SJCRH30 (cell line): ENCODE data around the gene ZNF775. TPM values are rescaled to one million over a fixed set of nuclear protein-coding genes. Genes with fewer than 3 reads are reported as not detected.

ENCODE experiments used
- DNase-seq, 2 experiments: peaks; one replicate each; pipeline ENCODE4 v3.0.0-alpha.2; 2015 to 2020
- H3K27ac ChIP-seq: fragments of 250-450 bp; sonication (Bioruptor Pico); 2 replicates; pipeline ENCODE4 v1.5.1; 2020; ENCODE audit warnings: mild to moderate bottlenecking, moderate library complexity
- H3K27me3 ChIP-seq: fragments of 250-450 bp; sonication (Bioruptor Pico); 2 replicates; pipeline ENCODE4 v1.5.1; 2020; ENCODE audit warnings: mild to moderate bottlenecking, moderate library complexity
- H3K36me3 ChIP-seq: fragments of 250-450 bp; sonication (Bioruptor Pico); 2 replicates; pipeline ENCODE4 v1.5.1; 2020; ENCODE audit warnings: mild to moderate bottlenecking, moderate library complexity
- H3K4me1 ChIP-seq: fragments of 250-450 bp; sonication (Bioruptor Pico); 2 replicates; pipeline ENCODE4 v1.5.1; 2020; ENCODE audit warnings: mild to moderate bottlenecking, moderate library complexity
- H3K4me3 ChIP-seq: fragments of 250-450 bp; sonication (Bioruptor Pico); 2 replicates; pipeline ENCODE4 v1.5.1; 2020; ENCODE audit warnings: mild to moderate bottlenecking, moderate library complexity
- H3K9me3 ChIP-seq: fragments of 250-450 bp; sonication (Bioruptor Pico); replicated peaks from 2 replicates; pipeline ENCODE4 v1.5.1; 2020; ENCODE audit warnings: mild to moderate bottlenecking, moderate library complexity
- total RNA-seq: library from RNA; depleted of rRNA; stranded (reverse); fragments of >200 nt; shearing (Covaris generic); gene quantifications from 2 replicates; pipeline ENCODE4 v1.2.3, GENCODE V29; 2014

The ZNF775 gene
- total RNA-seq, 1 experiment from 2014 or later = 9.5 TPM

DNA sequence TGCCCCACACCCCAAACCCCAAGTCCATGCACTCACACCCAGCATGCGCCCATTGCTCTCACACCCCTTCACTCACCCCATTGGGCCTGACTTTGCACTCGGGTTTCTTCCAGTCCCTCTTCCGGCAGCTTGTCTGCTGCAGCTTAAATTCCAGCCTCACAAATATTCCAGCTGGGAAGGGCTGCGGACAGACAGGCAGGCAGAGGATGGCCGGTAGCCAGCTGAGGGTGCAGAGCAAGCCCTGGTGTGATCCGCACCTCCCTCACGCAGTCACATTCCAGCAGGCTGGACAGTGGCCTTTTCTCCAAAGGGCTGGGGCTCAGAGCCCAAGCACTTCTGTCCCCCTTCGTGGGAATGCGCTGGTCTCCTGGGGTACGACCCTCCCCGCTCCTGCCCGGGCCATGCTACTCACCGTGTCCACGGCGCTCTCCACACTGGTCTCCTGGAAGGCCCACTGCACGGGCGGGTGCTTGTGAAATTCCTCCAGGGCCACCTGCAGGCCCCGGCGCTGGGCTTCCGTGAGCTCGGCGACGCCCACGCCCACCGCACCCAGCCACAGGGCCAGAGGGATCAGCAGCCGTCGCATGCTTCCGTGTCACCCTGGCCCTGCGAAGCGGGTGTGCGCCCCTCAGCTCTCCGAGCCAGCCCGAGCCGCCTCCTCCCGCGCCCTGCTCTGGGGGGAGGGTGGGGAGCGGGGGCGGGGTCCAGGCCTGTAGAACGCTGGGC lies 38.9 kb upstream of the ZNF775 start:
- H3K36me3 ChIP-seq = no peaks in the 10 kb centered on the region
- peaks cover 15% of the 10 kb centered on the region for H3K9me3 ChIP-seq
- DNase-seq = peak; percentile 63 to 67
- H3K4me1 ChIP-seq = peaks cover 25% of the 10 kb centered on the region
- H3K4me3 ChIP-seq = peak overlapping the region; percentile 79
- H3K27ac ChIP-seq = peak overlapping the region; percentile 83; the same call in 1 of the 2 replicates
- no peaks in the 10 kb centered on the region for H3K27me3 ChIP-seq

DNA sequence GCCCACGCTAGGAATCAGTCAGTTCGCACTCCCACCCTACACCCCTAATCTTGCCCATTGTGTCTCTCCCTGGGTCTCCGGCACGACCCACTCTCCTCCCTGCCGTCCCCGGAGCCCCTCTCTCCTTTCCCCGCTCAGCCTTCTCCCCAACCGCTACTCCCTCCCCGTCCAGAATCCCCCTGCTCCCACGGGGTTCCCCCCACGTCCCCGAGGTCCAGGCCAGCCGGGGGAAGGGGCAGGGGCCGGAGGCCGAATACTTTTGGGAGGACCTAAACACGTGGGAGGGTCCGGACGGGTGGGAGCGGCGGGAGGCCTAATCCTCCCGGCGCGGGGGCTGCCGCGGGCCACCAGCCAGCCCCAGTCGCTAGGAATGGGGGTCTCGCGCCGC lies 38.3 kb upstream of the ZNF775 start:
- peaks cover 15% of the 10 kb centered on the region for H3K9me3 ChIP-seq
- H3K36me3 ChIP-seq = no peaks in the 10 kb centered on the region
- H3K27me3 ChIP-seq = no peaks in the 10 kb centered on the region
- H3K4me3 ChIP-seq = peak overlapping the region; percentile 79
- no peak for DNase-seq
- H3K4me1 ChIP-seq = peaks cover 25% of the 10 kb centered on the region
- peak overlapping the region; percentile 83 for H3K27ac ChIP-seq

GRCh38 chr7:150341263-150342120 lies 37.6 kb upstream of the ZNF775 start, which contains the start of gene RARRES2:
TSS of gene RARRES2 (minus strand) at chr7:150341629. CDS start at chr7:150340609, 1,020 bp downstream.
- peak within 1 kb of the TSS; percentile 83 for H3K27ac ChIP-seq
- peaks cover 25% of the 10 kb centered on the region for H3K4me1 ChIP-seq
- peak within 1 kb of the TSS; percentile 79 for H3K4me3 ChIP-seq
- H3K9me3 ChIP-seq = peaks cover 15% of the 10 kb centered on the region
- no peaks in the 10 kb centered on the region for H3K27me3 ChIP-seq
- DNase-seq = peak; percentile 60 to 72
- no peaks in the 10 kb centered on the region for H3K36me3 ChIP-seq

DNA sequence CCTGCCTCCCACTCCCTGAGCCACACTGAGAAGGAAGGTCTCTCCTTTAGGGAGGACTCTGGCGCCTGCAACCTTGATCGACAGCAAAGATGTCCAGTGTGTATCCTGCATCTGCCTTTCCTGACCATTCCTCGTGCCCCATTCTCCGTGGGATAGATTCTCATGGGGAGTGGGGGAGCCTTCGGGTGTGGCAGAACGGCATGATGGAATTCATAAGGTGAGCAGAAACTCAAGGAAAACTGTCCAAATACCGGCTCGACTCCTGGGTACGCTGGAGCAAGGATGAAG lies 37.1 kb upstream of the ZNF775 start:
- Histone ChIP-seq H3K4me1 (peaks cover 25% of the 10 kb centered on the region), H3K4me3 (peak overlapping the region; percentile 79), H3K27me3 (no peaks in the 10 kb centered on the region), H3K36me3 (no peaks in the 10 kb centered on the region), H3K9me3 (peaks cover 15% of the 10 kb centered on the region), H3K27ac (peak overlapping the region; percentile 29; the same call in 1 of the 2 replicates)
- DNase-seq = no peak

GRCh38 chr7:150343225-150343624 lies 35.9 kb upstream of the ZNF775 start:
- Histone ChIP-seq H3K36me3 (no peaks in the 10 kb centered on the region), H3K9me3 (peaks cover 19% of the 10 kb centered on the region), H3K4me1 (peaks cover 15% of the 10 kb centered on the region), H3K27me3 (no peaks in the 10 kb centered on the region), H3K4me3 (no peak overlapping the region), H3K27ac (no peak overlapping the region)
- DNase-seq = no peak

GRCh38 chr7:150344299-150344698 lies 34.8 kb upstream of the ZNF775 start:
- peaks cover 9% of the 10 kb centered on the region; the same call in 1 of the 2 replicates for H3K4me1 ChIP-seq
- H3K27me3 ChIP-seq = no peaks in the 10 kb centered on the region
- no peaks in the 10 kb centered on the region for H3K36me3 ChIP-seq
- peaks cover 22% of the 10 kb centered on the region for H3K9me3 ChIP-seq
- no peak overlapping the region for H3K27ac ChIP-seq
- H3K4me3 ChIP-seq = no peak overlapping the region
- DNase-seq = no peak

DNA sequence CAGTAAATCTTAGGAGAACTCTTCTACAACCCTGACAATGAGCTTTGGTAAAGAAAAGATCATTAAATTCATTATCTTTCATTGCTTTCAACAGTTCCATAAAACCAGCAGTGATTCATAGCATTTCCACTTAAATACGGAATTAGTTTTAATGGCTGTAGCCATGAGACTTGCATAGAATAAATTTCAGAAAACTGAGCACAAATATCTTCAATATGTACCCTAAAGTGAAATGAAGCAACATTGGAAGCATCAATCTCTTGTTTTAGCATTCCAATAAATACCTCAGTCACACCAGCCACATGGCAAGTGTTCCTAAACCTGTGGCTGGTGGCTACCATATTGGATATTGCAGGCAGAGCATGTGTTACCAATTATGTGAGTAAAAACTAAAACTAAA lies 34.1 kb upstream of the ZNF775 start:
- H3K4me1 ChIP-seq = peaks cover 2% of the 10 kb centered on the region; the same call in 1 of the 2 replicates
- H3K4me3 ChIP-seq = no peak overlapping the region
- H3K27me3 ChIP-seq = no peaks in the 10 kb centered on the region
- H3K36me3 ChIP-seq = no peaks in the 10 kb centered on the region
- peaks cover 22% of the 10 kb centered on the region for H3K9me3 ChIP-seq
- H3K27ac ChIP-seq = no peak overlapping the region
- DNase-seq = no peak

- H3K27ac ChIP-seq = no peak overlapping the region
- H3K9me3 ChIP-seq = peaks cover 22% of the 10 kb centered on the region
- no peaks in the 10 kb centered on the region for H3K4me1 ChIP-seq
- no peak for DNase-seq
- no peaks in the 10 kb centered on the region for H3K27me3 ChIP-seq
- H3K4me3 ChIP-seq = no peak overlapping the region
- no peaks in the 10 kb centered on the region for H3K36me3 ChIP-seq
Observed at GRCh38 chr7:150346922-150347321, 32.2 kb upstream of the ZNF775 start.

DNA sequence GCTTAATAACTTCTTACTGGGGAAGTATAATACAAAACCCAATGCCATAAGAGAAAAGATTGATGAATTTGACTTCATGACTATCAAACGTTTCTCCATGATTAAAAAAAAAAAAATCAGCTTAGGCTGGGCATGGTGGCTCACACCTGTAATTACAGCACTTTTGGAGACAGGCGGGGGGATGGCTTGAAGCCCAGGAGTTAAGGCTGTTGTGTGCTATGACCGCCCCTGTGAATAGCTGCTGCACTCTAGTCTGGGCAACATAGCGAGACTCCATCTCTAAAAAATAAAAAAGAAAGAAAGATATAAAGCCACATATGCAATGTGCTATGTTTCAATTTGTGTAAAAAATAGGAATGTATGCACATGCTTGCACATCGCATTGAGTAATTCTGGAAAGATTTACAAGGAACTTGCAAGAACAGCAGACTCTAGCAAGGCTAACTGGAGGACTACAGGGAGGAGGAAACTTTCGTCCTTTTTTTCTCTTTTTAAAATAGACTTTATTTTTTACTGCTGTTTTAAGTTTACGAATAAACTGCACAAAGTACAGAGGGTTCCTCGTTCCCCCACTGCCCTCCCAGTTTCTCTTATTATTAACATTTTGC lies 27.4 kb upstream of the ZNF775 start:
- H3K4me1 ChIP-seq = peaks cover 6% of the 10 kb centered on the region
- H3K27ac ChIP-seq = no peak overlapping the region
- no peak for DNase-seq
- no peak overlapping the region for H3K4me3 ChIP-seq
- H3K27me3 ChIP-seq = no peaks in the 10 kb centered on the region
- no peaks in the 10 kb centered on the region for H3K36me3 ChIP-seq
- 0 out of 2 replicates have a peak, but pooled peaks cover 7% of the 10 kb centered on the region for H3K9me3 ChIP-seq

DNA sequence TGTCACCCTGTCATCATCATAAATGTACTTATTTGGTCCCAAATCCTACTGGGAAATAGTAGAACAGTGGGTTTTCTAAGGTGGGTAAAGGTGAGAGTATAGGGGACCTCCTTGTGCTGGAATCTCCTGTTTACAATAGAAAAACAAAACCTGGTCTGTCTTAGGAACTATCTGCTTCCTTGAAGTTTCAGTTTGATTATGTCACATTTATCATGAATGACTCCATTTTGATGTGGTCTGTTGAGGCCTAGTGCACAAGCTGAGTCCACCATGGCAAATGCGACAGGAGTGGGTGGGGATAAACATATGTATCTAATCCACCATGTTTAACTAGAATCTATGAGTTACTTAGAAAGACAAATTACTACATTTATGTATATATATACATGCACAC lies 23.5 kb upstream of the ZNF775 start:
- Histone ChIP-seq H3K36me3 (no peaks in the 10 kb centered on the region), H3K27ac (no peak overlapping the region), H3K27me3 (no peaks in the 10 kb centered on the region), H3K4me3 (no peak overlapping the region), H3K4me1 (peaks cover 35% of the 10 kb centered on the region), H3K9me3 (no peaks in the 10 kb centered on the region)
- DNase-seq = no peak

DNA sequence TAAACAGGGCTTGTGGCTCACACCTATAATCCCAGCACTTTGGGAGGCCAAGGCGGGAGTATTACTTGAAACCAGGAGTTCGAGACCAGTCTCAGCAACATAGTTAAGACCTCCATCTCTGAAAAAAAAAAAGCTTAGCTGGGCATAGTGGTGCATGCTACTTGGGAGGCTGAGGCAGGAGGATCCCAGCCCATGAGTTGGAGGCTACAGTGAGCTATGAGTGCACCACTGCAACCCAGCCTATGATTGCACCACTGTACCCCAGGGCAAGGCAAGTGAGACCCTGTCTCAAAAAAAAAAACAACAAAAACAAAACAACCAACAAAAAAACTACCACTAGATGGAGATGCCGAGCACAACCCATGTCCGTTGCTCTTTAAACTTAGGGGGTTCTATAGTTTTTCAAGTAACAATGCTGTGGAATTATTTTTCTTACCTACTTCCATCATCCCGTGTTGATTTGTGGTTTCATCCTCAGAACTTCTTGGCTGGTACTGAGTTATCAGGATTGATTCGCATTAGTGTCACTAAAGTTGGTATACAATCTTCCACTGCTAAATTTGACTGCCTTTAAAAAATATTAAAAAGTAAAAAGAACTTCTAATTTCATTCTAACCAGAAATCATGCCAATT lies 22.7 kb upstream of the ZNF775 start:
- no peaks in the 10 kb centered on the region for H3K27me3 ChIP-seq
- peak in 1 of 2 experiments; percentile 77 for DNase-seq
- H3K27ac ChIP-seq = no peak overlapping the region; the same call in 1 of the 2 replicates
- H3K9me3 ChIP-seq = no peaks in the 10 kb centered on the region
- H3K4me3 ChIP-seq = no peak overlapping the region
- H3K4me1 ChIP-seq = peaks cover 40% of the 10 kb centered on the region
- H3K36me3 ChIP-seq = no peaks in the 10 kb centered on the region

DNA sequence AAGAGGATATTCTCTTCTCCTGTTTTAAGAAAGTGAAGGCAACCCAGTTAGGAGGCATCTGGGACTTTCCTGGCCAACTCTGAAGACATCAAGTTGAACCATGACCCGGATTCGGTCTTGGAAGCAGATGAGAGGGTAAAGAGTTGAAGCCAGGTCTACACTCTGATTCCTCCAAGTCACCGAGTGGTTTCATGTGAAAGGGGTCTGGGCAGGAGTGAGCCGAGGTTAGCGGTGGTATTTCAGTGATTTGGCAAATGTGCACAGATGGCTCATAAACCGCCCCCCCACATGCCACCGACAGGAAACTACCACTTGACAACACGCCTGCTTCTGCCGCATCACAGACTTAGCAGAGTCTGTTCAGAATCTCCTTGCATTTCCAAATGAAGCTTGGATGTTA lies 21.9 kb upstream of the ZNF775 start:
- Histone ChIP-seq H3K36me3 (no peaks in the 10 kb centered on the region), H3K9me3 (no peaks in the 10 kb centered on the region), H3K4me3 (no peak overlapping the region), H3K27ac (peak overlapping the region; percentile 21), H3K4me1 (peaks cover 49% of the 10 kb centered on the region), H3K27me3 (no peaks in the 10 kb centered on the region)
- peak; percentile 86 to 90 for DNase-seq

GRCh38 chr7:150357771-150358427 lies 21.2 kb upstream of the ZNF775 start:
- Histone ChIP-seq H3K27me3 (no peaks in the 10 kb centered on the region), H3K4me3 (no peak overlapping the region), H3K4me1 (peaks cover 55% of the 10 kb centered on the region), H3K9me3 (no peaks in the 10 kb centered on the region), H3K27ac (peak overlapping the region; percentile 21), H3K36me3 (no peaks in the 10 kb centered on the region)
- peak in 1 of 2 experiments; percentile 53 for DNase-seq

DNA sequence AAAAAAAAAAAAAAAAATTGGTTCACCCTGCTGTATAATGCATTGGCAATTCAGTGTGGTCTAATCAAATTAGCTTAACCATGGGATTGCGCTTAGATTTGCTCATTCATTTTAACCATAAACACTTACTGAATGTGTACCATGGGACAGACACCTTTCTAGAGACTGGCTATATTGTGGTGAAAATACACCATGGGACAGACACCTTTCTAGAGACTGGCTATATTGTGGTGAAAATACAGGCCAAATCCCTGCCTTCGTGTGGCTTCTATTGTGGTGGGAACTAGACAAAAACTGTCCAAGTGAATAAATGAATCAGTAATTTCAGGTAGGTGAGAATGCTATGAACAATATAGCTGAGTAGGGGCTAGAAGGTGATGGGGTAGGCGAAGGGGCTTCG lies 20.7 kb upstream of the ZNF775 start:
- no peak for DNase-seq
- H3K9me3 ChIP-seq = no peaks in the 10 kb centered on the region

More for the DNA sequence above, 20.7 kb upstream of the ZNF775 start:
- Histone ChIP-seq H3K27ac (no peak overlapping the region), H3K4me1 (peaks cover 60% of the 10 kb centered on the region), H3K27me3 (no peaks in the 10 kb centered on the region), H3K4me3 (no peak overlapping the region), H3K36me3 (no peaks in the 10 kb centered on the region)
